Thyroid gland (tissue), 4 donors: ENCODE results near the gene KRTAP19-3. TPM values are rescaled to one million over a fixed set of nuclear protein-coding genes. Genes with fewer than 3 reads are reported as not detected.

Experiments used
- DNase-seq, 2 donors: peaks; one replicate each; pipeline ENCODE4 v3.0.0-alpha.2; 2019
- H3K27ac ChIP-seq, 3 donors: fragments of 200-600 bp; sonication (generic); 1 replicate in 2 of 3; 2 replicates in 1 of 3; pipeline ENCODE4 v1.5.1; 2016 to 2019; ENCODE audit warnings: mild to moderate bottlenecking in 1 of 3, moderate library complexity in 1 of 3
- H3K27me3 ChIP-seq: fragments of 200-600 bp; sonication (generic); one replicate; pipeline ENCODE4 v1.5.1; 2019
- H3K36me3 ChIP-seq, 2 donors: fragments of 200-600 bp; sonication (generic); one replicate each; pipeline ENCODE4 v1.5.1; 2016 to 2019
- H3K4me1 ChIP-seq, 2 donors: fragments of 200-600 bp; sonication (generic); one replicate each; pipeline ENCODE4 v1.5.1; 2017 to 2019
- H3K4me3 ChIP-seq, 3 donors: fragments of 200-600 bp; sonication (generic); replicated peaks in 1 of 3; 1 replicate in 2 of 3; 2 replicates in 1 of 3; pipeline ENCODE4 v1.5.1; 2016; ENCODE audit warnings: mild to moderate bottlenecking in 1 of 3
- H3K9me3 ChIP-seq: fragments of 200-600 bp; sonication (generic); one replicate; pipeline ENCODE4 v1.5.1; 2017
- CTCF ChIP-seq, 6 experiments: fragments of 200-600 bp in 3 of 6; fragments of 450-650 bp in 3 of 6; sonication (generic) in 3 of 6; IDR thresholded peaks; one replicate each; pipeline ENCODE4 v1.5.1; 2016 to 2019; ENCODE audit warnings: antibody characterized with exemption in 6 of 6, mild to moderate bottlenecking in 2 of 6, inconsistent platforms in 1 of 6, moderate library complexity in 1 of 6
- POLR2A ChIP-seq, 2 donors: fragments of 450-650 bp; IDR thresholded peaks; one replicate each; pipeline ENCODE4 v1.6.1; 2017; ENCODE audit warnings: antibody characterized with exemption in 2 of 2, mild to moderate bottlenecking in 2 of 2, moderate library complexity in 1 of 2
- WGBS, 2 donors: methylation state at CpG; one replicate each; pipeline ENCODE4 v1.1.5; 2017; 5-methylcytosine and 5-hydroxymethylcytosine counted together
- intact Hi-C: fragments of 100-400 bp; cut with DNase I; formaldehyde crosslinking; loops from one replicate; pipeline ENCODE4 v1.15.1; 2023
- small RNA-seq: library from RNA; depleted of rRNA; stranded (forward); fragments of <200 nt; gene quantifications from one replicate; pipeline ENCODE3, GENCODE V24; 2016
- total RNA-seq, 4 donors: library from RNA; depleted of rRNA; stranded (reverse); fragments of >200 nt; gene quantifications; one replicate each; pipeline ENCODE4 v1.2.3, GENCODE V29; 2016

Gene KRTAP19-3
- total RNA-seq, 4 donors from 2014 or later, result not detected

DNA sequence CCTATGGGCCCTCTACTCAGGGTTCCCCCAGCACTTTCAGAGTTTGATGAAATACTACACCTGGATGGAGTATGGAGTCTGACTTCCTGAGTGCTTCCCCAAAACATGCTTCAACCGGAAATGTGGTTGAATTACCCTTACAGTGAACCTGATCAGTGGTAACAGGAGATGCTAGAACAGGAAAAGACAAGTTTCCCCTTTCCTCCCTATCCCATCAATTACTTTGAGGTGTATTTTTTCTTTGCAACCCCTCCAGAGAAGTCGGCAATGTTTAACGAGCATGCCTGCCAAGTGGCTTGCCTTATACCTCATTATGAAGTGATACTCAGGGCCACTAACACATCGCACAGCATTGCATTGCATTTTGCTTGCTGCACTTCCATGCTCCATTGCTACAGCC is 44.8 kb downstream of the KRTAP19-3 start:
- no peaks in the 10 kb centered on the region for H3K9me3 ChIP-seq
- TF ChIP-seq POLR2A (IDR thresholded peaks at IDR 0.05) (no peak), CTCF (IDR thresholded peaks at IDR 0.05) (no peak)
- no peaks in the 10 kb centered on the region for H3K4me1 ChIP-seq
- H3K27ac ChIP-seq, result no peak overlapping the region
- WGBS, 2 donors, result 43 to 44% methylated on average over 4 of the region's 4 CpGs
- H3K27me3 ChIP-seq, result no peaks in the 10 kb centered on the region
- H3K36me3 ChIP-seq, result no peaks in the 10 kb centered on the region
- intact Hi-C loops, result no loop called here
- no peak overlapping the region for H3K4me3 ChIP-seq
- no peak for DNase-seq

DNA sequence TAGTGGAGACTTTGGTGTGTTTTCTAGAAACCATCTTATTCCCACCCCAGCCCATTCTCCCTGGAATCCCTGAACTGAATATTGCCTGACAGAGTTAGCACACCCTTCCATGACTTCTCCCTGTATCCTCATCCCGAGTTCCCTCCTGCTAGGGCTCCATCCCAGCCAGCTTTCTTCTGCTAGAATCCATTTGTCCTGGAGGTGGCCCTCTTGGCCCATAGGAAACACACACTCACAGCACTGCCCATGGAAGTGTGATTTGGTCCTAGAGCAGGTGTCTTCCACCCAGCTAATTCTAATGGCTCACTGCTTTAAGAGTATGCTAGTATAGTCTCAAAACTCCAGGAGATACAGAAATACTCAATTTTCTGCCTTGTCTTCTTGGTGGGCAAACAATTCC is 47.6 kb downstream of the KRTAP19-3 start:
- H3K27me3 ChIP-seq, result no peaks in the 10 kb centered on the region
- no peak overlapping the region for H3K4me3 ChIP-seq
- H3K36me3 ChIP-seq, result no peaks in the 10 kb centered on the region
- peak in 1 of 2 donors; percentile 10 for DNase-seq
- TF ChIP-seq POLR2A (IDR thresholded peaks at IDR 0.05), result no peak
- peak in 2 of 6 experiments; percentile 15 to 20 for TF ChIP-seq CTCF (IDR thresholded peaks at IDR 0.05)
- H3K4me1 ChIP-seq, result no peaks in the 10 kb centered on the region
- no peaks in the 10 kb centered on the region for H3K9me3 ChIP-seq
- H3K27ac ChIP-seq, result no peak overlapping the region
- 58 to 75% methylated on average over 1 of the region's 1 CpG for WGBS, 2 donors
- intact Hi-C loops, result no loop called here

DNA sequence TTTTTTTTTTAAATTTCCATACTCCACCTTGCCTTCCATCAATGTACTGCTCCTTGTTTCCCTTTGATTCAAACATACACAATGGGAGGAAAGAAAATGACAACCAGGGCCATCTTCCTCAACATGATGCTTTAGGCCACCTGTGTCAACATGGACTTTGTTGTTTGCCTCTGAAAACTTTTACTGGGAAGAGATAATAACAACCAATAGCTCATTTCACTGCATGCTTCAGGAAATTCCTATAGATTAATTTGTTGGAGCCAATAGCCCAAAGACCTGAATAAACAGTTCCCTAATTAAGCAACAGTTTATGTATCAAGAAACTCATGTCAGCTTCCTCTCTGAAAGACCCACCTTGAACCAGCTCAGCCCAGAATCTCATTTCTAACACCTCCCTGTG is 48.6 kb downstream of the KRTAP19-3 start:
- Histone ChIP-seq H3K27me3 (no peaks in the 10 kb centered on the region), H3K4me1 (no peaks in the 10 kb centered on the region), H3K27ac (no peak overlapping the region), H3K9me3 (no peaks in the 10 kb centered on the region), H3K36me3 (no peaks in the 10 kb centered on the region), H3K4me3 (no peak overlapping the region)
- no peak for DNase-seq
- TF ChIP-seq CTCF (IDR thresholded peaks at IDR 0.05) (no peak), POLR2A (IDR thresholded peaks at IDR 0.05) (no peak)
- intact Hi-C loops, result no loop called here

Small RNA genes lying within 50 kb of the gene (small RNA-seq; reads per million reads assigned to genes)
- gene AP000567.1 (not detected), gene KRTAP19-10P (not detected), gene KRTAP19-11P (not detected), gene KRTAP19-9P (not detected)

Other genes starting within 250 kb of the KRTAP19-3 start
- not detected for gene KRTAP24-1, start 209.1 kb downstream of the KRTAP19-3 start, total RNA-seq
- gene KRTAP25-1, start 202.5 kb downstream of the KRTAP19-3 start, total RNA-seq, result not detected
- not detected for gene KRTAP26-1, start 171.7 kb downstream of the KRTAP19-3 start, total RNA-seq
- gene KRTAP27-1, start 154.3 kb downstream of the KRTAP19-3 start, total RNA-seq, result not detected
- gene KRTAP23-1, start 143.4 kb downstream of the KRTAP19-3 start, total RNA-seq, result not detected
- not detected for gene KRTAP13-2, start 119.7 kb downstream of the KRTAP19-3 start, total RNA-seq
- gene KRTAP13-1, start 96.0 kb downstream of the KRTAP19-3 start, total RNA-seq, result not detected
- not detected for gene KRTAP13-3, start 66.1 kb downstream of the KRTAP19-3 start, total RNA-seq
- not detected for gene KRTAP13-4, start 61.8 kb downstream of the KRTAP19-3 start, total RNA-seq
- not detected for gene KRTAP15-1, start 51.7 kb downstream of the KRTAP19-3 start, total RNA-seq
- gene KRTAP19-1, start 11.6 kb downstream of the KRTAP19-3 start, total RNA-seq, result not detected
- gene KRTAP19-2, start 4.6 kb downstream of the KRTAP19-3 start, total RNA-seq, result not detected
- not detected for gene KRTAP19-4, start 5.2 kb upstream of the KRTAP19-3 start, total RNA-seq
- gene KRTAP19-5, start 10.1 kb upstream of the KRTAP19-3 start, total RNA-seq, result not detected
- gene KRTAP19-6, start 49.9 kb upstream of the KRTAP19-3 start, total RNA-seq, result not detected
- gene KRTAP19-7, start 69.3 kb upstream of the KRTAP19-3 start, total RNA-seq, result not detected
- not detected for gene KRTAP22-2, start 98.4 kb upstream of the KRTAP19-3 start, total RNA-seq
- gene KRTAP6-3, start 100.4 kb upstream of the KRTAP19-3 start, total RNA-seq, result not detected
- gene KRTAP6-2, start 106.9 kb upstream of the KRTAP19-3 start, total RNA-seq, result not detected
- gene KRTAP22-1, start 109.1 kb upstream of the KRTAP19-3 start, total RNA-seq, result not detected
- gene KRTAP6-1, start 121.9 kb upstream of the KRTAP19-3 start, total RNA-seq, result not detected
- not detected for gene KRTAP20-1, start 124.4 kb upstream of the KRTAP19-3 start, total RNA-seq
- gene KRTAP20-4, start 128.6 kb upstream of the KRTAP19-3 start, total RNA-seq, result not detected
- gene KRTAP20-2, start 143.2 kb upstream of the KRTAP19-3 start, total RNA-seq, result not detected
- gene KRTAP20-3, start 150.9 kb upstream of the KRTAP19-3 start, total RNA-seq, result not detected
- gene KRTAP21-3, start 226.8 kb upstream of the KRTAP19-3 start, total RNA-seq, result not detected